ENCODE measurements around the gene GOPC. TPM values are rescaled to one million over a fixed set of nuclear protein-coding genes. Genes with fewer than 3 reads are reported as not detected.
"Not testable (repeated sequence)": the region's sequence is repeated elsewhere in the genome, so short reads cannot be mapped to it uniquely, and the experiment has no call there.

GOPC gene
- total RNA-seq, 2 donors from 2014 or later = 6.7 to 15.0 TPM

DNA sequence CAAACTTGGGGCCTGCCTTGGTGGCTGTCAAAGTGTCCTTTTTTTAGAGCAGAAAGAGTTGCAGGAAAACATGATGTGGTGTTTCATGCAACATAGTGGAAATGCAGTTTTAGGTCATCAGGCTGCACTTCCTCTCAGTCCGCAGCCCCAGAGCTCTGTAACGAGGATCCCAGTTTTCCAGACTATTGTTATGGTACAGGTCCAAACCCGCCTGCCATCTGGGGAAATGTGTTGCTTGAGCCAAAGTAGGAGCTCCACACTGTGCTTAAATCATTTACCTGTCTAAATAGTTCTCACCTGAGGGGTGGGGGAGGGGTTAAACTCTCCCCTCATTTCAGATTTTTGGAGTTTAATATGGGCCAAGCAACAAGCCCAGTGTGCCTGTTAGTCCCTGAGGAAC, 59.8 kb downstream of the GOPC start:
- Mint-ChIP-seq H3K36me3 (peaks cover 0 to 14% of the 10 kb centered on the region in 2 donors), H3K27ac (no peak overlapping the region), H3K9me3 (no peaks in the 10 kb centered on the region)
- no peak for DNase-seq (ENCODE audit: low spot score in 2 of 2)
- ATAC-seq = no peak

DNA sequence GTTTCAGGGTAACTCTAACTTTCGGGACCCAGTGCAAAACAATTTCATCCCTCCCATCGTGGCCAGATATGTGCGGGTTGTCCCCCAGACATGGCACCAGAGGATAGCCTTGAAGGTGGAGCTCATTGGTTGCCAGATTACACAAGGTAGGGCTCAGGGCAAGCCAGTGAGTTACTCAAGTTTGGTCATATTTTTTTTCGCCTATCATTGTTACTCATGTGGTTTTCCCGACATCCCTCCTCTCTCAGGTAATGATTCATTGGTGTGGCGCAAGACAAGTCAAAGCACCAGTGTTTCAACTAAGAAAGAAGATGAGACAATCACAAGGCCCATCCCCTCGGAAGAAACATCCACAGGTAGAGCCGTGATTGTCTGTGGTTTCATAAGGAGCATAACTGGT, 61.6 kb downstream of the GOPC start:
- ATAC-seq (peak in 1 of 2 donors; percentile 32), DNase-seq (ENCODE audit: low spot score in 2 of 2) (no peak)
- H3K9me3 Mint-ChIP-seq = no peaks in the 10 kb centered on the region
- no peak overlapping the region for H3K27ac Mint-ChIP-seq
- peaks cover 0 to 14% of the 10 kb centered on the region in 2 donors for H3K36me3 Mint-ChIP-seq

DNA sequence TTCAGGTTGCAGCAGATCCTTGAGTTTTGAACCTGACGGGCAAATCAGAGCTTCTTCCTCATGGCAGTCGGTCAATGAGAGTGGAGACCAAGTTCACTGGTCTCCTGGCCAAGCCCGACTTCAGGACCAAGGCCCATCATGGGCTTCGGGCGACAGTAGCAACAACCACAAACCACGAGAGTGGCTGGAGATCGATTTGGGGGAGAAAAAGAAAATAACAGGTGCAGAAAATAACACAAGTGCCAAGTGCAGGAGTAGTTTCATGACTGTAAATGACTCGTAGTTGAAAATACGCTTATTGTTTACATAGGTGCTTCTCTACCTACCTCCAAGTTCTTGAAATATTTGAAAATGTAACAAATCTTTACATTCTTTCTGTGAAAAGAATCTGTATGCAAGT, 63.7 kb downstream of the GOPC start:
- no peak for ATAC-seq
- H3K27ac Mint-ChIP-seq = no peak overlapping the region
- DNase-seq (ENCODE audit: low spot score in 2 of 2) = no peak
- H3K36me3 Mint-ChIP-seq = peaks cover 0 to 14% of the 10 kb centered on the region in 2 donors
- H3K9me3 Mint-ChIP-seq = no peaks in the 10 kb centered on the region

DNA sequence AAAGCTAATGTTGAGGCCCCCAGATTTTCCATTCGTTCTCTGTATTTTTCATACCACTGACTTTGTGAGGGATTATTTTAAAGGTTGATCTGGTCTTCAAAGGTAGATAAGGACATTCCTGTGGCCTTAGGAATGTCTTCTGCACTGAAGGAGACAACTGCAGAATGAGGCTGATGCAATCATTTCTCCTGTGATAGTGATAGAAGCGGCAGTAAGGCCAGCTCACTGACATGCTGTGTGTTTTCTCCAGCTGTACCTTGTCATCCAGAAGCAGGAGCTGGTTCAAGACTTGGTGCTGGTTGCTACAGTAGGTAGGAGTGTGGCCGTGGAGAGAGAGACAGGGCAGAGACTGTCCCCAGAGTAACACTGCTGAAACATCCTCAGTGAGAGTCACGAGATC, 66.0 kb downstream of the GOPC start:
- Mint-ChIP-seq H3K9me3 (no peaks in the 10 kb centered on the region), H3K36me3 (peaks cover 0 to 14% of the 10 kb centered on the region in 2 donors), H3K27ac (no peak overlapping the region)
- DNase-seq (ENCODE audit: low spot score in 2 of 2) (no peak), ATAC-seq (no peak)

DNA sequence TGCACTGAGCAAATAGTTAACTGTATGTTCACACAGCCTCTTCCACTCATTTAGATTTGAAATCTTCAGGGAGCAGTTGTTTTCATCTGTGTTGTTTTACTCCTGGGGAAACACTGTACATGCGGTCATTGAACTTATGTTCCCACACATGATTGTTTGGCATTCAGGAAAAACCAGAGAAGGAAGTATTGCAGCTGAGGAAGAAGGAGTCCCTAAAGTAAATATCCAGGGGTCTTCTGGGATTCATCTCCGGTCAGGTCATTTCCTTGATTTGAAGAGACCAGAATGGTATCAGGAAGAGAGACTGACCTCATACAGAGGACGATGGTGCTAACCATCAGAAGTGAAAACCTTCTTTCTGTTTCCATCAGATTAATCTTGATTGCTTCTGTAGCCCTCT, 67.3 kb downstream of the GOPC start:
- no peak overlapping the region for H3K27ac Mint-ChIP-seq
- peaks cover 0 to 10% of the 10 kb centered on the region in 2 donors for H3K36me3 Mint-ChIP-seq
- ATAC-seq = no peak
- no peak for DNase-seq (ENCODE audit: low spot score in 2 of 2)
- no peaks in the 10 kb centered on the region for H3K9me3 Mint-ChIP-seq

DNA sequence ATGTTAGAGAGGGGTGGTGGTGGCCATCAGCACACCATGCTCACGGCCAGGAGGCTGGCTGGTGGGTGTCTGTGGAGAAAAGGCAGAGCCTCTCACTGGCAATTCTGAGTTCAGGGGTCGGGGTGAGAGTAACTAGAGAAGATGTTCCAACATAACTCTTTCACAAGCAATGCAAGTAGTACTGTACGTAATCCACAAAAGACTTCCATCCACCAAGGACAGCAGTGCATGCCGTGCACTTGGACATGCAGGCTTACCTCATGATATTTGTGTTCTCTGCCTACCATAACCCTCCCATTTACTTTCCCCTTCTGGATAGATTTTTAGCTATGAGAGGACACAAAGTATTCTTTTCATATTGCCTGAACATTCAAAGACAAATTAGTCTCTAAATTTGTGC, 68.5 kb downstream of the GOPC start:
- ATAC-seq (no peak), DNase-seq (ENCODE audit: low spot score in 2 of 2) (no peak)
- H3K36me3 Mint-ChIP-seq = peaks cover 0 to 9% of the 10 kb centered on the region in 2 donors
- no peak overlapping the region for H3K27ac Mint-ChIP-seq
- H3K9me3 Mint-ChIP-seq = no peaks in the 10 kb centered on the region

DNA sequence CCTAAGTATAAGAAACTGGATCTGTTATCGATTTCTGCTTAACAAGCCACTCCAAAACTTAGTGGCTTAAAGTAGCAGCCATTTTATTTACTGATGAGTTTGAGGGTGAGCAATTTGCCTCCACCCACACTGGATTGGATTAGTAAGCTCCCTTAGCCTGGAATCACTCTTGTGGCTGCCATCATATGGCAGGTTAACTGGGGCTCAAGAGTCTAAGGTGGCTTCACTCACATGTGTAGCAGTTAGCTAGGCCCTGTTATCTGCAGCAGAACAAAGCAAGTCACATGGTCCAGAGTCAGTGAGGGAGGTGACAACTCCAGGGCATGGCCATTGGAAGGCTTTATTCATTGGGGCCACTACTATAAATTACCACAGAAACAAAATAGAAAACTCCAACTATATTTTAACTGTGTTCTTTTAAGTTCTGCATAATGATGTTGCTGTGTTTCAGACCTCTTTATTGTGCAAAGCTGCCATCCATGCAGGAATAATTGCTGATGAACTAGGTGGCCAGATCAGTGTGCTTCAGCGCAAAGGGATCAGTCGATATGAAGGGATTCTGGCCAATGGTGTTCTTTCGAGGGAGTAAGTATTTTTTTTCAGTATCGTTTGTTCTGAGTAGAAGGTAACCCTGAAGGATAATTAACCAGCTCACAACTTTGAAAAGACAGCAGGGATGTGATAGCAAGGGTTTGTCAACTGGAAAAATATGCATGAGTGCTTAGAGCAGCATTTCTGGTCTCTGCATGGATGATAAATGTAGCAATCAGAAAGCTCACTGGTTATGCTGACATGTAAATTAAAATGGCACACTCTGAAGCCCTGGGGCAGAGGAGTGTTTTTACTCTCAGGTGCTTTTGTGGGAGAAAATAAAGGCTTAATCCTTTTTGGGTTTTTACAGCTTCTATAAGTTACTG, 70.2 kb downstream of the GOPC start:
- Mint-ChIP-seq H3K27ac (no peak overlapping the region), H3K9me3 (no peaks in the 10 kb centered on the region)
- ATAC-seq = no peak

DNA sequence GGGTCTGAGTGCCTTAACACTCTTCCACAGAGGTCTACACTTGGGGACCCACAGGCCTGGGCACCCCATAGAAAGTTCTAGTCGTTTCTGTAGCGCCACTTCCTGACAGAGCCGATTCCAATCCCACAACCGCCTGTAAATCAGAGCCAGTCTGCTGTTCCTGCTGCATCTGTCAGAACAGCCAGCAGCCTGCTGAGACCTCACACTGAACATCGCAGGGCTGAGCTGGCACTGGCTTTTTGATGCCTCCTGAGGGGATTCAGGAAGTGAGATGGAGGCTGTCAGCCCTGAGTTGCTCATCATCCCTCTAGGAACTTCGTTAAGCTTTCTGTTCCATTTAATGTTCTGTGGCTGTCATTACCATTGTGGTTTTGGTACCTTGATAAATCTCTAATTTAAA, 71.0 kb downstream of the GOPC start:
- Mint-ChIP-seq H3K36me3 (no peaks in the 10 kb centered on the region), H3K27ac (no peak overlapping the region), H3K9me3 (no peaks in the 10 kb centered on the region)
- DNase-seq (ENCODE audit: low spot score in 2 of 2) (no peak), ATAC-seq (no peak)

More for the DNA sequence above, 70.2 kb downstream of the GOPC start:
- no peaks in the 10 kb centered on the region for H3K36me3 Mint-ChIP-seq
- no peak for DNase-seq (ENCODE audit: low spot score in 2 of 2)

DNA sequence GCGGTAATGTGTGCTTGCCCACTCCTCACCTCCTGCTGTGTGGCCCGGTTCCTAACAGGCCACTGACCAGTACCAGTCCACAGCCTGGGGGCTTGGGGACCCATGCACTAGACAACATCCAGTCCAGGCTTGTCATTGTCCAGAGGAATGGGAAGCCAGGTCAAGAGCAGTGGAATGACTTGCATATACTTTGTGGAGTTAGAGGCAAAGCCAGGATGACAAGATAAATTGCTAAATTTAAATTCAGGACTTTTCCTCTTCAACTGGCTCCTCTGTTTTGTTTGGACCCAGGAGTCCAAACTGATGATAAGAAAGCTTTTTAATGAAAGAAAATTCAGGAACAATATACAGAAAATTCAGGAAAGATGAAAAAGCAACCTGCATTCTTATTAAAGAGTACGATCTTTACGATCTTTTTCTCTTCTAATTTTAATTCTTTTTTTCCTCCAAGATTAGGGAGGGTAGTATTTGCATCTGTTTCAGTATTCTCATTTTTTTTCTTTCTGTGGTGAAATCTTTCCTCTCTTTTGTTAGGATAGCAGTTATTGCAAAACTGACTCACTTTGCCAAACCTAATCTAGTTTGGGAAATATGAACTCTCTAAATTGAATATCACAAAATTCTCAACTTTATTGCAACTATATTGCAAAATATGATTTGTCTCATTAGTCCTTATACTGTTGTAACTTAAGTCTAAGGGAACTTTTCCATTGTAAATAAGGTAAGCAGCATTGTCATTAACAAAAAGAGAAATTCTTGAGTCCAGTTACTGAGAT, 71.7 kb downstream of the GOPC start:
- DNase-seq (ENCODE audit: low spot score in 2 of 2) (no peak), ATAC-seq (no peak)
- Mint-ChIP-seq H3K9me3 (no peaks in the 10 kb centered on the region), H3K27ac (no peak overlapping the region), H3K36me3 (no peaks in the 10 kb centered on the region)

DNA sequence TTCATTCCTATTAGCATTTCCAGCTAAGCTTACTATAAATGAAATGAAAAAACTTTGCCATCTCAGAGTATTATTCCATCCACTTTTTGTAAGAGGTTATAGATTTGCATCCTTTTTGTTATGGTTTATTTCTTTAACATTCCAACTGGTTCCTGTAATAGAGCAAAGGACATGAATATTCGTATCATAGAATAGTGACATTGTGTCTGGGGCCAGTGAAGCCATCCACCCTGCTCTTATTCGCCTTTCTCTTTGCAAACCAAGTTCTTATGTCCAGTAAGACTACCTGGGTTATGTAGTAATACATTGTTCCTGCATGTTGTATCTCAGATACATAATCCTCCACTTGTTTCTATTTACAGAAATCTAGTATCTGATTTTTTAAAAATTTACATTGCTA, 76.7 kb downstream of the GOPC start:
- Mint-ChIP-seq H3K27ac (no peak overlapping the region), H3K36me3 (no peaks in the 10 kb centered on the region), H3K9me3 (no peaks in the 10 kb centered on the region)
- DNase-seq (ENCODE audit: low spot score in 2 of 2) (no peak), ATAC-seq (no peak)

DNA sequence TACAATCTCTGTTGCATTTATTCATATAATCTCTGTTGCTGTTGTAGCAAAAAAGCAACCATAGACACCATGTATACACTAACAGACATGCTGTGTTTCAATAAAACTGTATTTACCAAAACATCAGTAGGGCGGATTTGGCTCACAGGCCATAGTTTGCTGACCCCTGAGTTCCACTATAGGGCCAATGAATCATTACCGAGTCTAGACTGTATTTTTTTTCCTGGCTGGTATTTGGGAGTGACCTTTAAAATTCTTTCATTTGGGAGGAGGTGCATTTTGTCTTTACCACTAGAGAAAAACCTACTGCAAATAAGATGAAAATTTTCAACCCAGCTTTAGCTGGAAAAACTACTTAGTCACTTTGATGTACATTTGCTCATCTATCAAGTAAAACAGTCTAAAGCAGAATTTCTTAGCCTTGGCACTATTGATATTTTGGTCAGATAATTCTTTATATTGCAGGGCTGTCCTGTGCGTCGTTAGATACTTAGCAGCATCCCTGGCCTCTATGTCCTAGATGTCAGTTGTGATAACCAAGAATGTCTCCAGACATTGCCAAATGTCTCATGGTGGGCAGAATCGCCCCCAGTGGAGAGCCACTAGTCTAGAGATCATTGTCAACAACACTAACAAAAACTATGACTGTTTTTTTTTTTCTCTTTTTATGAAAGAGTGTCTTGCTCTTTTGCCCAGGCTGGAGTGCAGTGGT, 80.4 kb downstream of the GOPC start:
- no peak for ATAC-seq
- Mint-ChIP-seq H3K27ac (no peak overlapping the region), H3K9me3 (no peaks in the 10 kb centered on the region), H3K36me3 (no peaks in the 10 kb centered on the region)
- DNase-seq (ENCODE audit: low spot score in 2 of 2) = no peak

DNA sequence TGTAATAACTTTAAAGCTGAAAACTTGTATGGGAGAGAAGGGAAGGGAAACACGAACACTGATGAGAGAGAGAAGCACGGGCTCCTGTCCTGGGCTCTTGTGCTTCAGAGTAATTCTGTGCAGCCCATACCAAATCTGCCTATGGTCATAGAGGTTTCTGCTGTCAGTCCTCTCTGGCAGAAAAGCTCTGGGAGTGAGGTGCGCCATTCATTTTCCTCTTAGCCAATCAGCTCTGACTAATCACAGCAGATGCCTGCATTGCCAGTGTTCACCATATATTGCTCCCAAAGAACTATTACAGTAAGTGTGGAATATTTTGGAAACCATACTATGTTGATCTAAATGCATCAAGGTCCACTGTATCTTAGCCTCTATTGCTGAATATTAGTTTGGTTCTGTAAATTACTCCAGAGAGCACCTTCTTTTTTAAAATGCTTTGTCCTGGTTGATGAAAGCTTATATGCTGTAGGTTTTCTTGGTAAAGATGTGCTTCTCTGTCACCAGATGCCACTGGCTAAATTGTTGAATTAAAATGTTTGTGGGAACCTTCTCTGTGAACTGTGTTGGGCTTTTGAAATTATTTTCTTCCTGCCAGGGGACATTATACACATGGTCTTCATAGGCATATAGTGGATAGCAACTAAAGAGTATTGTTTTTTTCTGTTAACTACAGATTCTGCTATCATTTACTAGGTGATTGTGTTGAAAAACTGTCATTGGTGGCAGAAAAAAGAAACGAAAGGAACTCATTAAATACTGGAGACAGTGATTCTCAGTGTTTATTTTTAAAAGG, 81.5 kb downstream of the GOPC start:
- no peak for DNase-seq (ENCODE audit: low spot score in 2 of 2)
- Mint-ChIP-seq H3K9me3 (no peaks in the 10 kb centered on the region), H3K36me3 (no peaks in the 10 kb centered on the region), H3K27ac (no peak overlapping the region)
- no peak for ATAC-seq

DNA sequence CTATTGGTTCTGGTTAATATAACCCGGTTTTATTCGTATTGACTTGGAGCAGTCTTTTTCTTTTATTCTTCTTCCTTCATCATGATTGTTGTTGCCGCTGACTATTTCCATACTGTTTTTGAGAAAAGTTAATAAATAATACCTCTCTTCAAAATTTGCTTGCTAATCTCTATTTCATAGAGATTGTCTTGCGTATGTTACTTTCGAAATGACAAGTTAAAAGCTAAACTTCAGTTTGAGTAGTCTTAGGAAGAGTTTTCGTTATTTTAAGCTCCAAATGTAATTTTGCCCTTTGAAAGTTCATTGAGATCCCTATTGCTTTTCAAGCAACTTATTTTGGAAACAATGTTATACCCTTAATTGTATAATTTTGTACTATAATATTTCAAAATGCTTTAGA, 83.4 kb downstream of the GOPC start:
- DNase-seq (ENCODE audit: low spot score in 2 of 2) (no peak), ATAC-seq (no peak)
- no peaks in the 10 kb centered on the region for H3K36me3 Mint-ChIP-seq
- H3K9me3 Mint-ChIP-seq = no peaks in the 10 kb centered on the region
- H3K27ac Mint-ChIP-seq = no peak overlapping the region

DNA sequence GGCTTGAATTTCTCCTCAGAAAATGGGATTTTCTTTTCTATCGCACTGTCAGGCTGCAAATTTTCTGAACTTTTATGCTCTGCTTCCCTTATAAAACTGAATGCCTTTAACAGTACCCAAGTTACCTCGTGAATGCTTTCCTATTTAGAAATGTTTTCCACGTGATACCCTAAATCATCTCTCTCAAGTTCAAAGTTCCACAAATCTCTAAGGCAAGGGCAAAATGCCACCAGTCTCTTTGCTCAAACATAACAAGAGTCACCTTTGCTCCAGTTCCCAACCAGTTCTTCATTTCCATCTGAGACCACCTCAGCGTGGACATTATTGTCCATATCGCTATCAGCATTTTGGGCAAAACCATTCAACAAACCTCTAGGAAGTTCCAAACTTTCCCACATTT, 84.3 kb downstream of the GOPC start:
- not testable (repeated sequence) for ATAC-seq; H3K27ac Mint-ChIP-seq; H3K9me3 Mint-ChIP-seq; H3K36me3 Mint-ChIP-seq; DNase-seq (ENCODE audit: low spot score in 2 of 2)

DNA sequence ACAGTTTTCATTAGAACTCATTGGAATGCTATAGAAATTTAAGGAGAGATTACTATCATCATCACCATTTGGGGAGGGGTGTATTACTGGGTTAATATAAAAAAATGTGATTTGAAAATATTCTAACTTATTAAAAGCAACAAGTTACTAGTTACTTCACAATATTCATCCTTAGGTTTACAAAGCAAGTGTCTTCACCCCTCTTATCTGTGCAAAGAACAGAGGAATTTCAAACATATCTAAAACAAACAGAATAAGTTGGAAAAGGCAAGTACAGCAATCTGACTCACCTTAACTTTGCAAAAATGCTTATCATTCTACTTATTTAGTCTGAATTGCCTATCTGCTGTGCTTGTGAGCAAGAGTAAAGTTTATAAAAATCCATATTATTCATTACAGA, 87.0 kb downstream of the GOPC start:
- H3K36me3 Mint-ChIP-seq = no peaks in the 10 kb centered on the region
- ATAC-seq = no peak
- no peaks in the 10 kb centered on the region for H3K9me3 Mint-ChIP-seq
- H3K27ac Mint-ChIP-seq = no peak overlapping the region
- DNase-seq (ENCODE audit: low spot score in 2 of 2) = no peak

DNA sequence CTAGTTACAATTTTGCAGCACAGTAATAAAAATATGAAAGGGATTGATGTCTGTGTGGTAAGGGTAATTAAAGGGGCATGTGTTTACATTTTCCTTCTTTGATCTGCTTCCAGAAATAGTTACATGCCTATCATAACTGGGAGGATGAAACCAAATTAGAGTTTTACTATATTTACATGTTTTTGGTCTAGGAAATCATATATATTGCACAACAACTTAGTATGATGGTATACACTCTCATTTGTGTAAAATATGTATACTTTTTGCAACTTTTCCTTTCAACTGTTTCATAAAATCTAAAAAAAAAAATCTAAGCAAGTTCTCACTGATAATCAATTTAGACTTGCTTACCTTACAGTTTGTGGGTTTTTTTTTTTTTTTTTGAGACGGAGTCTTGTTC, 87.7 kb downstream of the GOPC start:
- H3K36me3 Mint-ChIP-seq = no peaks in the 10 kb centered on the region
- H3K9me3 Mint-ChIP-seq = no peaks in the 10 kb centered on the region
- ATAC-seq = no peak
- no peak for DNase-seq (ENCODE audit: low spot score in 2 of 2)
- H3K27ac Mint-ChIP-seq = no peak overlapping the region

Measured in activated naive CD4-positive, alpha-beta T cell treated with anti-CD3 and anti-CD28 coated beads, Interleukin-2, amount 50 U/mL, for 72 hours (primary cell).